SK-N-SH (cell line): ENCODE data around the gene C19orf67. TPM values are rescaled to one million over a fixed set of nuclear protein-coding genes. Genes with fewer than 3 reads are reported as not detected.

Source experiments
- CTCF ChIA-PET: fragments of 300-600, 350-600 bp; formaldehyde crosslinking; extraction: SDS; loops from one replicate; lab custom pipeline; 2021; lab: Yijun Ruan, JAX
- POLR2A ChIA-PET: fragments of 350-600 bp; sonication (Branson Sonifier 250); formaldehyde crosslinking; extraction: SDS; loops from one replicate; lab custom pipeline; 2020; ENCODE audit warnings: antibody characterized with exemption, inconsistent platforms; lab: Yijun Ruan, JAX
- DNase-seq: peaks from one replicate; pipeline ENCODE4 v3.0.0; 2012
- H2AFZ ChIP-seq: fragments of 200-600 bp; sonication (generic); 2 replicates; pipeline ENCODE4 v1.8.1; 2016; ENCODE audit warnings: antibody characterized with exemption, mild to moderate bottlenecking, low read depth
- H3F3A ChIP-seq: fragments of 200-600 bp; sonication (generic); replicated peaks from 2 replicates; pipeline ENCODE3; 2016; ENCODE audit warnings: antibody characterized with exemption, mild to moderate bottlenecking; ENCODE audit not compliant: insufficient read depth
- H3K27ac ChIP-seq, 2 experiments: fragments of 200-500 bp in 1 of 2; fragments of 200-600 bp in 1 of 2; sonication (Bioruptor generic) in 1 of 2; sonication (generic), shearing (Covaris generic) in 1 of 2; 2 replicates each; pipeline versions ENCODE4 v1.5.1 to v1.6.1; 2014 to 2016; ENCODE audit warnings: low read depth in 2 of 2, inconsistent platforms in 1 of 2, low read length in 1 of 2, mild to moderate bottlenecking in 1 of 2, mixed read lengths in 1 of 2
- H3K27me3 ChIP-seq: fragments of 200-600 bp; sonication (generic), shearing (Covaris generic); 2 replicates; pipeline ENCODE4 v1.6.1; 2016; ENCODE audit warnings: mixed run types; ENCODE audit not compliant: insufficient read depth
- H3K36me3 ChIP-seq, 2 experiments: fragments of 200-500 bp in 1 of 2; fragments of 200-600 bp in 1 of 2; sonication (Bioruptor generic) in 1 of 2; sonication (generic) in 1 of 2; replicated peaks in 1 of 2; 2 replicates each; pipeline versions ENCODE3 to v1.5.1; 2014 to 2016; ENCODE audit warnings: low read length in 1 of 2, mild to moderate bottlenecking in 1 of 2; ENCODE audit not compliant: insufficient read depth in 2 of 2, control insufficient read depth in 1 of 2
- H3K4me1 ChIP-seq, 2 experiments: fragments of 200-500 bp in 1 of 2; fragments of 200-600 bp in 1 of 2; sonication (Bioruptor generic) in 1 of 2; sonication (generic), shearing (Covaris generic) in 1 of 2; 2 replicates each; pipeline versions ENCODE4 v1.5.1 to v1.6.1; 2014 to 2016; ENCODE audit warnings: low read depth in 1 of 2, low read length in 1 of 2, mixed run types in 1 of 2; ENCODE audit not compliant: insufficient read depth in 2 of 2, control insufficient read depth in 1 of 2
- H3K4me2 ChIP-seq: fragments of 200-600 bp; sonication (generic), shearing (Covaris generic); 2 replicates; pipeline ENCODE4 v1.6.1; 2017; ENCODE audit warnings: mixed run types
- H3K4me3 ChIP-seq, 2 experiments: fragments of 200-500 bp in 1 of 2; fragments of 200-600 bp in 1 of 2; sonication (Bioruptor generic) in 1 of 2; sonication (generic), shearing (Covaris generic) in 1 of 2; 2 replicates each; pipeline versions ENCODE4 v1.5.1 to v1.8.1; 2014 to 2016; ENCODE audit warnings: low read depth in 2 of 2, inconsistent platforms in 1 of 2, low read length in 1 of 2, mild to moderate bottlenecking in 1 of 2, mixed read lengths in 1 of 2, moderate library complexity in 1 of 2
- H3K79me2 ChIP-seq: fragments of 200-600 bp; sonication (generic); 2 replicates; pipeline ENCODE4 v1.8.1; 2017; ENCODE audit warnings: mild to moderate bottlenecking; ENCODE audit not compliant: insufficient read depth
- H3K9ac ChIP-seq: fragments of 200-600 bp; sonication (generic); 2 replicates; pipeline ENCODE4 v1.6.1; 2017; ENCODE audit warnings: mixed run types
- H3K9me2 ChIP-seq: fragments of 200-600 bp; sonication (generic); 2 replicates; pipeline ENCODE4 v1.6.1; 2017; ENCODE audit warnings: mixed run types
- H3K9me3 ChIP-seq: fragments of 200-600 bp; sonication (generic); 2 replicates; pipeline ENCODE4 v1.6.1; 2017; ENCODE audit warnings: mixed run types, mild to moderate bottlenecking, moderate library complexity
- H4K20me1 ChIP-seq: fragments of 200-600 bp; sonication (generic); 2 replicates; pipeline ENCODE4 v1.6.1; 2017; ENCODE audit warnings: mild to moderate bottlenecking, mixed run types; ENCODE audit not compliant: insufficient read depth
- FOXJ3 ChIP-seq: sonication (generic); formaldehyde crosslinking; IDR thresholded peaks from 2 replicates; pipeline ENCODE4 v1.5.1; 2020; ENCODE audit warnings: mild to moderate bottlenecking, missing genetic modification reagents
- FOXM1 ChIP-seq: IDR thresholded peaks from 2 replicates; pipeline ENCODE4 v1.4.0; 2012; ENCODE audit warnings: low read depth, mild to moderate bottlenecking
- GABPA ChIP-seq: IDR thresholded peaks from 2 replicates; pipeline ENCODE4 v1.4.0; 2012; ENCODE audit warnings: low read depth, mild to moderate bottlenecking
- GATA2 ChIP-seq: sonication (generic); formaldehyde crosslinking; IDR thresholded peaks from 2 replicates; pipeline ENCODE4 v1.5.0; 2020; ENCODE audit warnings: mild to moderate bottlenecking, missing genetic modification reagents
- MAX ChIP-seq: IDR thresholded peaks from 2 replicates; pipeline ENCODE4 v1.4.0; 2012; ENCODE audit warnings: low read depth
- MEF2A ChIP-seq: IDR thresholded peaks from 2 replicates; pipeline ENCODE4 v1.4.0; 2012; ENCODE audit warnings: low read depth, borderline replicate concordance
- MXI1 ChIP-seq: IDR thresholded peaks from 2 replicates; pipeline ENCODE4 v1.6.1; 2012; ENCODE audit warnings: mild to moderate bottlenecking, low read depth, low read length, improper control_type of control experiment
- NFIC ChIP-seq: IDR thresholded peaks from 2 replicates; pipeline ENCODE4 v1.4.0; 2012; ENCODE audit warnings: borderline replicate concordance
- NRF1 ChIP-seq: IDR thresholded peaks from 2 replicates; pipeline ENCODE4 v1.6.1; 2012; ENCODE audit warnings: low read depth, mild to moderate bottlenecking, low read length
- PBX3 ChIP-seq: IDR thresholded peaks from 2 replicates; pipeline ENCODE4; 2012
- RCOR1 ChIP-seq: fragments of 150-350 bp; IDR thresholded peaks from 2 replicates; pipeline ENCODE4 v1.6.1; 2017; ENCODE audit warnings: antibody characterized with exemption, low read length
- REST ChIP-seq: IDR thresholded peaks from 2 replicates; pipeline ENCODE4 v1.6.1; 2012; ENCODE audit warnings: mild to moderate bottlenecking, low read depth, low read length, moderate library complexity
- RFX5 ChIP-seq: IDR thresholded peaks from 2 replicates; pipeline ENCODE4 v1.6.1; 2012; ENCODE audit warnings: mild to moderate bottlenecking, improper control_type of control experiment, low read length
- RXRA ChIP-seq: IDR thresholded peaks from 2 replicates; pipeline ENCODE4 v1.4.0; 2012; ENCODE audit warnings: low read depth, mild to moderate bottlenecking, borderline replicate concordance
- SMC3 ChIP-seq: IDR thresholded peaks from 2 replicates; pipeline ENCODE4 v1.6.1; 2012; ENCODE audit warnings: low read depth, low read length, improper control_type of control experiment
- TEAD4 ChIP-seq: IDR thresholded peaks from 2 replicates; pipeline ENCODE4 v1.4.0; 2012; ENCODE audit warnings: mild to moderate bottlenecking, borderline replicate concordance; ENCODE audit not compliant: insufficient read depth
- USF1 ChIP-seq: IDR thresholded peaks from 2 replicates; pipeline ENCODE4 v1.4.0; 2012; ENCODE audit warnings: low read depth, borderline replicate concordance
- ZBTB33 ChIP-seq: IDR thresholded peaks from 2 replicates; pipeline ENCODE4 v1.4.0; 2012; ENCODE audit warnings: low read depth, borderline replicate concordance
- WGBS: methylation state at CpG from one replicate; pipeline ENCODE4 v1.1.6; 2017; ENCODE audit warnings: low lambda C conversion rate; 5-methylcytosine and 5-hydroxymethylcytosine counted together
- polyA plus RNA-seq, 3 experiments: library from polyadenylated mRNA; depleted of rRNA; stranded (reverse); fragments of >200 nt; gene quantifications; 2 replicates each; pipeline ENCODE4 v1.2.3, GENCODE V29; 2012

C19orf67 gene
- polyA plus RNA-seq, 1 of the 3 experiments (the other 2 are of a cell fraction): not detected

- H3K27ac ChIP-seq: no peak overlapping the region
- peak overlapping the region; percentile 88 for H3K4me2 ChIP-seq
- H3K4me3 ChIP-seq: peak overlapping the region; percentile 39 to 64
- CTCF ChIA-PET: interaction anchor here (0.6 to 8.1 kb wide), 35 partner anchors 9 to 225 kb away, joined by 3 to 146 read pairs (median 4); partner anchors contain the start of genes DCAF15, IL27RA, MISP3 and PODNL1
- no peaks in the 10 kb centered on the region for H3K9me3 ChIP-seq
- 0 out of 2 replicates have a peak overlapping the region, but pooled peaks have one; percentile 93 for H2AFZ ChIP-seq
- no peaks in the 10 kb centered on the region for H3K36me3 ChIP-seq
- POLR2A ChIA-PET: interaction anchor here (1.6 kb wide), 1 partner anchor 15 kb away, joined by 4 read pairs; no protein-coding TSS in a partner anchor
- no peaks in the 10 kb centered on the region for H4K20me1 ChIP-seq
- peak; percentile 27 for DNase-seq
- no peaks in the 10 kb centered on the region for H3K27me3 ChIP-seq
- H3F3A ChIP-seq: peaks cover 11% of the 10 kb centered on the region
- no peak for TF ChIP-seq RXRA
- TF ChIP-seq MXI1: no peak
- no peak for TF ChIP-seq FOXM1
- TF ChIP-seq SMC3: no peak
- no peak for TF ChIP-seq MEF2A
- TF ChIP-seq RFX5: no peak
- no peak for TF ChIP-seq NFIC
- no peak for TF ChIP-seq TEAD4
- no peak for TF ChIP-seq GABPA
- no peak for TF ChIP-seq USF1
- no peak for TF ChIP-seq PBX3
- TF ChIP-seq MAX: no peak
- no peak for TF ChIP-seq FOXJ3 (CRISPR knock-in tag)
- no peak for TF ChIP-seq NRF1
- TF ChIP-seq REST: no peak
- TF ChIP-seq GATA2: no peak
- TF ChIP-seq ZBTB33: no peak
- TF ChIP-seq RCOR1: no peak
- TF ChIP-seq, all 33 proteins: peak for 0
- peaks cover 6 to 10% of the 10 kb centered on the region in 2 experiments; a peak in 2 of 4 replicates for H3K4me1 ChIP-seq
- 0 out of 2 replicates have a peak overlapping the region, but pooled peaks have one; percentile 46 for H3K9ac ChIP-seq
- WGBS: 11% methylated on average over 17 of the region's 17 CpGs
- H3K79me2 ChIP-seq: no peaks in the 10 kb centered on the region
- no peaks in the 10 kb centered on the region for H3K9me2 ChIP-seq
Measured at GRCh38 chr19:14058182-14059092, 27.1 kb downstream of the C19orf67 start.
